HG03196 (cell line): ENCODE data around the gene ZFAND2A.
"Not testable (repeated sequence)": the region's sequence is repeated elsewhere in the genome, so short reads cannot be mapped to it uniquely, and the experiment has no call there.

Experiments used
- ATAC-seq: cut with Tn5 transposase; IDR thresholded peaks from one replicate; pipeline ENCODE4 v1.9.1; 2021; ENCODE audit not compliant: unreplicated experiment

ZFAND2A gene

GRCh38 chr7:1124816-1125602 lies 35.0 kb downstream of the ZFAND2A start:
- ATAC-seq, result no peak

- ATAC-seq, result no peak
Measured at GRCh38 chr7:1124164-1124563, 35.8 kb downstream of the ZFAND2A start.

- ATAC-seq, result no peak
Measured at GRCh38 chr7:1123715-1124114, 36.3 kb downstream of the ZFAND2A start.

- no peak for ATAC-seq
Measured at GRCh38 chr7:1122832-1123501, 37.0 kb downstream of the ZFAND2A start.

GRCh38 chr7:1121886-1122831 lies 37.8 kb downstream of the ZFAND2A start:
- ATAC-seq, result no peak

- ATAC-seq, result no peak
Measured at GRCh38 chr7:1121476-1121875, 38.5 kb downstream of the ZFAND2A start.

- no peak for ATAC-seq
Measured at GRCh38 chr7:1120791-1121190, 39.2 kb downstream of the ZFAND2A start.

- no peak for ATAC-seq
Measured at GRCh38 chr7:1119201-1119600, 40.8 kb downstream of the ZFAND2A start.

GRCh38 chr7:1117321-1117928 lies 42.6 kb downstream of the ZFAND2A start:
- ATAC-seq, result no peak

- ATAC-seq, result not testable (repeated sequence)
Measured at GRCh38 chr7:1116383-1117008, 43.5 kb downstream of the ZFAND2A start.

GRCh38 chr7:1115171-1116045 lies 44.6 kb downstream of the ZFAND2A start:
- ATAC-seq, result not testable (repeated sequence)

- ATAC-seq, result no peak
Measured at GRCh38 chr7:1114505-1114904, 45.5 kb downstream of the ZFAND2A start.

GRCh38 chr7:1114088-1114487 lies 45.9 kb downstream of the ZFAND2A start:
- ATAC-seq, result no peak

- ATAC-seq, result no peak
Measured at GRCh38 chr7:1113548-1113885, 46.5 kb downstream of the ZFAND2A start.

GRCh38 chr7:1112625-1113547 lies 47.1 kb downstream of the ZFAND2A start:
- no peak for ATAC-seq

GRCh38 chr7:1112109-1112508 lies 47.9 kb downstream of the ZFAND2A start:
- ATAC-seq, result no peak

- ATAC-seq, result no peak
Measured at GRCh38 chr7:1111156-1111555, 48.8 kb downstream of the ZFAND2A start.

- no peak for ATAC-seq
Measured at GRCh38 chr7:1110358-1110757, 49.6 kb downstream of the ZFAND2A start.
